NCI-H524 treated with DMSO at 0.1 percent for 48 hours (cell line): Measurements from ENCODE around the gene ADGRG3.
A peak's percentile ranks its signal among the peaks of the same experiment; 100 is the strongest.

Experiments
- DNase-seq: peaks from one replicate; lab custom pipeline; 2025; lab: John Stamatoyannopoulos, UW

The ADGRG3 gene

GRCh38 chr16:57630931-57631845 is 36.9 kb upstream of the ADGRG3 start:
- peak; percentile 80 for DNase-seq

GRCh38 chr16:57632568-57632967 is 35.5 kb upstream of the ADGRG3 start:
- DNase-seq = no peak

- peak; percentile 55 for DNase-seq
These were observed 34.6 kb upstream of the ADGRG3 start for GRCh38 chr16:57633383-57634064.

- DNase-seq = no peak
These were observed 33.9 kb upstream of the ADGRG3 start for GRCh38 chr16:57634171-57634570.

- DNase-seq = no peak
These were observed 32.6 kb upstream of the ADGRG3 start for GRCh38 chr16:57635266-57636097.

- DNase-seq = no peak
These were observed 31.9 kb upstream of the ADGRG3 start for GRCh38 chr16:57636184-57636583.

GRCh38 chr16:57637020-57637419 is 31.1 kb upstream of the ADGRG3 start:
- no peak for DNase-seq

- DNase-seq = no peak
These were observed 30.7 kb upstream of the ADGRG3 start for GRCh38 chr16:57637424-57637823.

- peak; percentile 64 for DNase-seq
These were observed 30.1 kb upstream of the ADGRG3 start for GRCh38 chr16:57637965-57638364.

- DNase-seq = no peak
These were observed 29.7 kb upstream of the ADGRG3 start for GRCh38 chr16:57638381-57638780.

GRCh38 chr16:57639172-57639887 is 28.8 kb upstream of the ADGRG3 start:
- peak; percentile 49 for DNase-seq

GRCh38 chr16:57640185-57640584 is 27.9 kb upstream of the ADGRG3 start:
- DNase-seq = no peak

- DNase-seq = no peak
These were observed 27.5 kb upstream of the ADGRG3 start for GRCh38 chr16:57640612-57641011.

- no peak for DNase-seq
These were observed 25.7 kb upstream of the ADGRG3 start for GRCh38 chr16:57642160-57643135.

- DNase-seq = no peak
These were observed 24.8 kb upstream of the ADGRG3 start for GRCh38 chr16:57643147-57643874.

- DNase-seq = no peak
These were observed 24.2 kb upstream of the ADGRG3 start for GRCh38 chr16:57643910-57644309.

- DNase-seq = no peak
These were observed 23.6 kb upstream of the ADGRG3 start for GRCh38 chr16:57644383-57645014.

- no peak for DNase-seq
These were observed 22.9 kb upstream of the ADGRG3 start for GRCh38 chr16:57645169-57645568.

- no peak for DNase-seq
These were observed 22.3 kb upstream of the ADGRG3 start for GRCh38 chr16:57645691-57646387.
